HG03439 (cell line): ENCODE results near the gene CAP1.
A peak's percentile ranks its signal among the peaks of the same experiment; 100 is the strongest.

Experiments
- ATAC-seq: cut with Tn5 transposase; IDR thresholded peaks from one replicate; pipeline ENCODE4 v1.9.1; 2021; ENCODE audit warnings: mild to moderate bottlenecking, moderate library complexity; ENCODE audit not compliant: unreplicated experiment

The CAP1 gene

DNA sequence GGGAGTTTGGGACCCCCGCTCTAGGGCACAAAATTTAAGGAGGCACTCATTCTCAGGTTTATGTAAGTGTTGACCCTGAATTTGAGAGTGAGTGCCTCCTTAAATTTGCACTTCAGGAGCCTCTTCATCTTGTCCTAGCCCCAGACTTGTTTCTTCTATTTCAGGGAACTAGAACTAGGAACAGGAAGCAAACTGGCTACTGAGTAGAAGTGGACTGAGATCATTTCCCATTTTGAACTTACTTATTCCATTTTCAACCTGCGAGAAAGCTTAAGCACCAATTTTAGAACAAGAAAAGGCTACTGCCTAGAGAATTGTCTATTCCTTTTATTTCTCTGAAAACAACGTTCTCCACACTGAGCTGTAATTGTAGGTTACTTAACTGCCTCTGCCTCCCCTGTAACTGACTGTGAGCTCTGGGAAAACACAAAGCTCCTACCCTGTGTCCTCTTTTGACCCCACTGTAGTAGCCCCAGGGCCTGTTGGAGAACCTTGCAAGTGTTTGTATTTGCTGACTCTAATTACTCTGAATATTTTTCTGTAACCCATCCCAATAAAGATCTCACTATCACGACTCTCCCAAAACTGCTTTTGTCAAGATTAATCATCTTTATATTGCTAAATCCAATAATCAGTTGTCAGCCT is 54.1 kb downstream of the CAP1 start:
- no peak for ATAC-seq

DNA sequence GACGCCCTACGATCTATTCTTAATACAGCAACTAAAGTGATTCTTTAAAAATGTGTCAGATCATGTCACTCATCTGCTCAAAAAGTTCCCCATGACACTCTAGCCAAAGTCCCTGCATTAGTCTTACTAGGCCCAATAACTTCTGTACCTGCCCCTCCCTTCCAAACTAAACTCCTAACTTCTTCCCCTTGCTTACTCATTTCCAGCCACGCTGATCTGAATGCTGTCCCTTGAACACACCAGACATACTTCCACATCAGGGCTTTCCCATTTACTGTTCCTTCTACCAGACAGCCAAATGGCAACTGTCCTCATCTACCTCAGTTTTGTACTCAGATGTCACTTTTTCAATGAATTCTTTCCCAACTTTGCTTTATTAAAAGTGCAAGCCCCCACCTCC is 55.3 kb downstream of the CAP1 start:
- ATAC-seq = no peak

- peak; percentile 13 for ATAC-seq
These were observed 56.1 kb downstream of the CAP1 start for GRCh38 chr1:40096646-40096976.

DNA sequence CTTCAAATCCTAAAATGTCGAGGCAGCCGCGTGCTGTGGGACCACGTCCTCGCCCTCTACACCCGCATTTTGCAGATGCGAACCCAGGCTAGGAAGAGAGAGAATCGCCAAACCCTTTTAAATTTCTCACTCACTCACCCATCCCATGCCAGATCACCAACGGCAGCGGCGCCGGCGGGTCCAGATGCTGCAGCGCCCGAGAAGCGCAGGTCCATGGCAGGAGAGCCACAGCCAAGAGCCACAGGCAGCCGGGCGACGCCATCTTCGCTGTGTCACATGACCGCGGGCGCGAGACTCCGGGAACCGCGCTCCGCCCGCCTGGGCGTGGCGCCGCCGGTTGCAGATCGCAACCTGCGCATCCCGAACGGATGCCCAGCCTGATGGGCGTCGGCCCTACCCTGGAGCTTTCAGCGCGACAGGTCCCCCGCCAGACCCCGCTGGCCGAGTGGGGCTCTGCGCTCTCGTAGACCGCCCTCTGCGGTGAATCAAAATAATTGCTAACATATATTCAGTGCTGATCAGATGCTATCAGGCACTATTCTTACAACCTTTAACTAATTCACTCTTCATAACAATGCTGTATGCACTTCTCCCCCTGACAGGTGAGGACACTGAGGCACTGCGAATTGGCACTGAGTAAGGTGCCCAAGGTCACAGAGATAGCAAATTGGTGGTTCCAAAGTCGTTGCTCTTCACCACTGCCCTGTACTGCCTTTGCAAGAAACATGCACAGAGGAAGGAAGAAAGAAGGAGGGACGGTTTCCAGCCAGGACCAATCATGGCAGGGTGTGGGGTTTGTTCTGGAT is 56.7 kb downstream of the CAP1 start, which contains the start of gene PPT1:
Gene PPT1, minus strand, starts transcription at position 276 of the 806 bp plus-strand sequence. Its CDS starts 14 bp downstream, at position 262.
- ATAC-seq = peak; percentile 91

DNA sequence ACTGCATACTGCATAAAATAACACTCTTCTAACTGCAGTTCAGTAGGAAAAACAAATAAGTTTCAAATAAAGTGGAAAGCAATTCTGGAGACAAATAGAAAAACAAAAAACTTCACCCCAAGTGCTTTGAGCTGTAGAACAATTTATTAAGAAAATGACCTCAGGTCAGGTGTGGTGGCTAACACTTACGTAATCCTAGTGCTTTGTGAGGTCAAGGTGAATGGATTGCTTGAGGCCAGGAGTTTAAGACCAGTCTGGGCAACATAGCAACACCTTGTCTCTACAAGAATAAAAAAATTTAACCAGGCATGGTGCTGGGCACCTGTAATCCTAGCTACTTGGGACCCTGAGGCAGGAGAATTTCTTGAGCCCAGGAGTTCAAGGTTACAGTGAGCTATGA is 61.5 kb downstream of the CAP1 start:
- ATAC-seq = no peak

- no peak for ATAC-seq
These were observed 62.4 kb downstream of the CAP1 start for GRCh38 chr1:40102896-40103295.

GRCh38 chr1:40105028-40105427 is 64.5 kb downstream of the CAP1 start:
- ATAC-seq = no peak

DNA sequence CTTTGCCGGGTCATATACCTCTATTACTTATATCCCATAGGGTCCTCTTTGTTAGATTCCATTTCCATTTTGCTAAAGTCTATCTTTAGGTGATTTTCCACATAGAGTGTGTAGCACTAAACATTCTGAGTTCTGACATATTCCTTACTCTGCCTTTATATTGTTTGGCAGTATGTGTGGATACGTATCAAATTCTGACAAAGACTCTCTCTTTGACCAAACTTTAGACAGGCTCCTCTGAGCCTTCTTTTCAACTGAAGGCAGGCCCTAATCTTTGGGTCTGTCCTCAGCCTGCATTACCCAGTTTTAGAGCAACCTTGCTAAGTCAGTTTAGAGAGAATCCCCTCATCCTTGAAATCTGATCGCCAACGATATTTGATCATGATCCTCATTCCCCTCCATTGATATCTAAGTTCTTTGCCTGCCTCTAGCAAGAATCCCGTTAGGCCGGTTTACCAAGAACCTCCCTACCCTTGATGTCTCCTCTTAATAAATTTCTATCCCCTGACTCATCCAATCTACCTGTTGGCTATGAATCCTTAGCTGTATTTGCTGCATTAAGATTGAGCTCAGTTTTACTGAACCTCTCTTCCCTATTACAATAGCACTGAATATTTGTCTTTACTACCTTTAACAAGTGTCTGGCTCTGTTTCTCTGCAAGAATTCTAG is 66.9 kb downstream of the CAP1 start:
- ATAC-seq = no peak

GRCh38 chr1:40110389-40110788 is 69.9 kb downstream of the CAP1 start:
- ATAC-seq = no peak

GRCh38 chr1:40114400-40114799 is 73.9 kb downstream of the CAP1 start:
- ATAC-seq = no peak

DNA sequence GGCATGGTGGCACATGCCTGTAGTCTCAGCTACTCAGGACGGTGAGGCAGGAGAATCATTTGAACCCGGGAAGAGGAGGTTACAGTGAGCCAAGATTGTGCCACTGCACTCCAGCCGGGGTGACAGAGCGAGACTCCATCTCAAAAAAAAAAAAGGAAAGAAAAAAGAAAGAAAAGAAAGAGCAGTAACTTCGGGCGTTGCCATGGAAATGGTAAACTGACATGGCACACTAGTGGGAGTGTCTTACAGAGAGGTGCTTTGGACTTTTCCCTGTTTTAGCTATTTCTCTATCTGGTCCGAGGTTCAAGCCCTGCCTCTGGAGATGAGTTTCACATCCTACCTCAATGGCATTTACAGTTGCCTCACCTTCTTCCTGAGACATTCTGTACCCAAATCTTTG is 79.6 kb downstream of the CAP1 start:
- no peak for ATAC-seq
